ENCODE data around the gene SUGCT.

SUGCT gene

DNA sequence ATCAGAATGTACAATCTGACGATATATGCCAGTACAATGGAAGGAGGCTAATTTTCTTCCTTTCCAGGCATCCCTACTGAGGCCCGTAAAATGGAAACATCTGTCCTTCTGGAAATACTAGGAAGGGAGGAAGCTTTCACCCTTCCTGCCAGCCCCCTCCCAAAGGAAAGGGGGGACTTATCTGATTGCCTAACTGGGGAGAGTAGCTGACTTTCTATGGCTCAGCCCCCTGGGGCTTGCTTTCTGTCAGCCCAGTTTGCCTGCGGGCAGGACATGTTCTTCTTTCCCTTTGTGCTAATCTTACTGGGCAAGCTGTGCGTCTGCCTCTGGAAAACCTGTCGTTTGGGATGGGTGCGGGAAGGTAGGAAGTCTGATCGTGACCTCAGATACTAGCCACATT is 508.9 kb downstream of the SUGCT start:
- DNase-seq (ENCODE audit: low read depth in 1 of 2, low spot score in 1 of 2) = no peak
- Histone ChIP-seq H3K4me3 (replicated peaks; ENCODE audit: insufficient read depth, low read length) (no peak overlapping the region), H3K27me3 (ENCODE audit: insufficient read depth, poor library complexity, severe bottlenecking) (peaks cover 2% of the 10 kb centered on the region), H3K27ac (replicated peaks) (no peak overlapping the region)
- TF ChIP-seq, protein P1, sequence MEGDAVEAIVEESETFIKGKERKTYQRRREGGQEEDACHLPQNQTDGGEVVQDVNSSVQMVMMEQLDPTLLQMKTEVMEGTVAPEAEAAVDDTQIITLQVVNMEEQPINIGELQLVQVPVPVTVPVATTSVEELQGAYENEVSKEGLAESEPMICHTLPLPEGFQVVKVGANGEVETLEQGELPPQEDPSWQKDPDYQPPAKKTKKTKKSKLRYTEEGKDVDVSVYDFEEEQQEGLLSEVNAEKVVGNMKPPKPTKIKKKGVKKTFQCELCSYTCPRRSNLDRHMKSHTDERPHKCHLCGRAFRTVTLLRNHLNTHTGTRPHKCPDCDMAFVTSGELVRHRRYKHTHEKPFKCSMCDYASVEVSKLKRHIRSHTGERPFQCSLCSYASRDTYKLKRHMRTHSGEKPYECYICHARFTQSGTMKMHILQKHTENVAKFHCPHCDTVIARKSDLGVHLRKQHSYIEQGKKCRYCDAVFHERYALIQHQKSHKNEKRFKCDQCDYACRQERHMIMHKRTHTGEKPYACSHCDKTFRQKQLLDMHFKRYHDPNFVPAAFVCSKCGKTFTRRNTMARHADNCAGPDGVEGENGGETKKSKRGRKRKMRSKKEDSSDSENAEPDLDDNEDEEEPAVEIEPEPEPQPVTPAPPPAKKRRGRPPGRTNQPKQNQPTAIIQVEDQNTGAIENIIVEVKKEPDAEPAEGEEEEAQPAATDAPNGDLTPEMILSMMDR (IDR thresholded peaks at IDR 0.05; ENCODE audit: insufficient read depth, low read length) = no peak
- TF ChIP-seq, protein P2, sequence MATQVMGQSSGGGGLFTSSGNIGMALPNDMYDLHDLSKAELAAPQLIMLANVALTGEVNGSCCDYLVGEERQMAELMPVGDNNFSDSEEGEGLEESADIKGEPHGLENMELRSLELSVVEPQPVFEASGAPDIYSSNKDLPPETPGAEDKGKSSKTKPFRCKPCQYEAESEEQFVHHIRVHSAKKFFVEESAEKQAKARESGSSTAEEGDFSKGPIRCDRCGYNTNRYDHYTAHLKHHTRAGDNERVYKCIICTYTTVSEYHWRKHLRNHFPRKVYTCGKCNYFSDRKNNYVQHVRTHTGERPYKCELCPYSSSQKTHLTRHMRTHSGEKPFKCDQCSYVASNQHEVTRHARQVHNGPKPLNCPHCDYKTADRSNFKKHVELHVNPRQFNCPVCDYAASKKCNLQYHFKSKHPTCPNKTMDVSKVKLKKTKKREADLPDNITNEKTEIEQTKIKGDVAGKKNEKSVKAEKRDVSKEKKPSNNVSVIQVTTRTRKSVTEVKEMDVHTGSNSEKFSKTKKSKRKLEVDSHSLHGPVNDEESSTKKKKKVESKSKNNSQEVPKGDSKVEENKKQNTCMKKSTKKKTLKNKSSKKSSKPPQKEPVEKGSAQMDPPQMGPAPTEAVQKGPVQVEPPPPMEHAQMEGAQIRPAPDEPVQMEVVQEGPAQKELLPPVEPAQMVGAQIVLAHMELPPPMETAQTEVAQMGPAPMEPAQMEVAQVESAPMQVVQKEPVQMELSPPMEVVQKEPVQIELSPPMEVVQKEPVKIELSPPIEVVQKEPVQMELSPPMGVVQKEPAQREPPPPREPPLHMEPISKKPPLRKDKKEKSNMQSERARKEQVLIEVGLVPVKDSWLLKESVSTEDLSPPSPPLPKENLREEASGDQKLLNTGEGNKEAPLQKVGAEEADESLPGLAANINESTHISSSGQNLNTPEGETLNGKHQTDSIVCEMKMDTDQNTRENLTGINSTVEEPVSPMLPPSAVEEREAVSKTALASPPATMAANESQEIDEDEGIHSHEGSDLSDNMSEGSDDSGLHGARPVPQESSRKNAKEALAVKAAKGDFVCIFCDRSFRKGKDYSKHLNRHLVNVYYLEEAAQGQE (IDR thresholded peaks at IDR 0.05; ENCODE audit: insufficient replicate concordance, low read depth) = no peak
- TF ChIP-seq POLR2AphosphoS5 (IDR thresholded peaks at IDR 0.05; ENCODE audit: low read depth) (no peak), SPI1 (IDR thresholded peaks at IDR 0.05; ENCODE audit: borderline replicate concordance, low read depth) (no peak), GABPA (IDR thresholded peaks at IDR 0.05; ENCODE audit: low read depth) (no peak)

DNA sequence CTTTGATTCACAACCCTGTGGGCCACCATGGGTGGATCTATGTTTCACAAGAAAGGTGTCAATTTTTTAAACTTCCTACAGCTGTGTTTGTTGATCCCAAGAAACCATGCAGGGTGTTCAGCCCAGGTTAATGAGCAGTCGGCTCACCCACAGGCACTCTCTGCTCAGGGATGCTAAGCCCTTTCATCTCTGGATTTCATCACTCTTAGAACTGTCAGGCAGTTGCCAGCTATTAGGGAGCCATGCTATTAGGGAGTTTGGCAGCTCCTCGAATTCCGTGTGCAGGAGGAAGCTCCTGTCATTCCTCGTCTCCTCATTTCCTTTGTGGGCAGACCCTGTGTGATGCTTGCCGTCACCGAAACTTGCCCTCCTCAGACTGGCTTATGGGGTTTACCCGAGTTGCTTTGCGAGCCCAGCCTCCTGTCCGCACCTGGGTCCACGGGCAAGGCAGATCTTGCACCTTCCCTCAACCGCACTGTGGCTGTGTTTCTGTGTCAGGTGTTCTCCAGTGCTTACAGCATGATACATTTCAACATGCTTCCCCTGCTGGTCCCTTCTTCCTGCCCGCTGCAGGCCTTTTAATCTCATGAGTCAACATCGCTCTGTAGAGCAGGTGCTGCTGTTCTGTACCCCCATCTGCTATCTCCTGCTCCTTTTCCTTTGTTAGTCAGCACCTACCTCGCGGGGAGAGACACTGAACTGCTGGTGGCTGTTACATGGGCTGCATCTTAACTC is 509.8 kb downstream of the SUGCT start:
- H3K27me3 ChIP-seq (ENCODE audit: insufficient read depth, poor library complexity, severe bottlenecking) = peaks cover 2% of the 10 kb centered on the region
- no peak overlapping the region for H3K27ac ChIP-seq (replicated peaks)
- no peak overlapping the region for H3K4me3 ChIP-seq (replicated peaks; ENCODE audit: insufficient read depth, low read length)
- DNase-seq (ENCODE audit: low read depth in 1 of 2, low spot score in 1 of 2) = no peak
- no peak for TF ChIP-seq POLR2AphosphoS5 (IDR thresholded peaks at IDR 0.05; ENCODE audit: low read depth)
- TF ChIP-seq, protein P2 (IDR thresholded peaks at IDR 0.05; ENCODE audit: insufficient replicate concordance, low read depth) = no peak
- no peak for TF ChIP-seq SPI1 (IDR thresholded peaks at IDR 0.05; ENCODE audit: borderline replicate concordance, low read depth)
- TF ChIP-seq GABPA (IDR thresholded peaks at IDR 0.05; ENCODE audit: low read depth) = no peak
- TF ChIP-seq, protein P1 (IDR thresholded peaks at IDR 0.05; ENCODE audit: insufficient read depth, low read length) = no peak

DNA sequence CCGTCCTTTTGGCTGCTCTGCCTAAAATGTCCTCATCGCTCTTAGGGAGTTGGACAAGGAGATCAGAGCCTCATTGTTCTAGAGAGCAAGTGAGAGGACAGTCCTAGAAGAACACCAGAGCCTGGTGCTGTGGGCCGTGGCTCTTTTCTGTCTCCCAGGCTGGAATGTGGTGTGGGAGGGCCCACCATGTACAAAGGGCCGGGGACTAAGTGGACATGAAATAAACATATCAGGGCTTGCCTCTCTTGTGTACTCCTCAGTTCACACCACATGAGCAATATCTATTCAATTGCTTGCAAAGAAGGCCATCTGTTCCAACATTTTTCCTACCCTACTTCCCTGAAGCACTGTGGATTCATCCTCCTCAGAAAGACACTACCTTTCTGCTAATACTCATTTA is 510.4 kb downstream of the SUGCT start:
- DNase-seq (ENCODE audit: low read depth in 1 of 2, low spot score in 1 of 2) = no peak
- H3K4me3 ChIP-seq (replicated peaks; ENCODE audit: insufficient read depth, low read length) = no peak overlapping the region
- TF ChIP-seq, protein P1 (IDR thresholded peaks at IDR 0.05; ENCODE audit: insufficient read depth, low read length) = no peak
- TF ChIP-seq SPI1 (IDR thresholded peaks at IDR 0.05; ENCODE audit: borderline replicate concordance, low read depth) (no peak), GABPA (IDR thresholded peaks at IDR 0.05; ENCODE audit: low read depth) (no peak), POLR2AphosphoS5 (IDR thresholded peaks at IDR 0.05; ENCODE audit: low read depth) (no peak)
- TF ChIP-seq, protein P2 (IDR thresholded peaks at IDR 0.05; ENCODE audit: insufficient replicate concordance, low read depth) = no peak
- H3K27ac ChIP-seq (replicated peaks) = no peak overlapping the region
- no peaks in the 10 kb centered on the region for H3K27me3 ChIP-seq (ENCODE audit: insufficient read depth, poor library complexity, severe bottlenecking)
